CD4-positive, alpha-beta T cell treated with Interleukin-12 subunit alpha and Interleukin-12 subunit beta, for 1 hour (primary cell): Measurements from ENCODE around the gene DCC.

Source experiments
- DNase-seq: peaks from one replicate; pipeline ENCODE4 v3.0.0-alpha.2; 2020

DCC gene

GRCh38 chr18:52431683-52432082 is 91.7 kb downstream of the DCC start:
- DNase-seq = no peak

DNA sequence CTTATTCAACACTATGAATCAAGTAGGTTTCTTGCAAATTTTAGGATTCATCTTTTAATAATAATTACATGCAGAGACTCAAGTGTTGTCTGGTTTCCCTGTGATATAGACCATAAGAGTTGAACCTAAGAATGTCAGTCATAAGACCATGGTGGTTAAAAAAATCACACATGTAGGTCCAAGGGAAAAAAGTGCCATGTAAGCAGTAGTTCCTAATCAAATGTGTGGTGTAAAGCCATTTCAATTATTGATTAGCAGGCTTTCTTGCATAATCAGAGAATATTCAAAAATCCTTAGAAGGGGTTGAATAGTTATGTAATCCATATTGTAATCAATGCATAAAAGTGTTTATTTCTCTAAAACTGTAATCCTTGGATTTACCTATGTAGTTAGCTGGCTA is 93.8 kb downstream of the DCC start:
- DNase-seq = no peak

GRCh38 chr18:52435301-52435700 is 95.3 kb downstream of the DCC start:
- no peak for DNase-seq

GRCh38 chr18:52437161-52437560 is 97.2 kb downstream of the DCC start:
- DNase-seq = no peak

DNA sequence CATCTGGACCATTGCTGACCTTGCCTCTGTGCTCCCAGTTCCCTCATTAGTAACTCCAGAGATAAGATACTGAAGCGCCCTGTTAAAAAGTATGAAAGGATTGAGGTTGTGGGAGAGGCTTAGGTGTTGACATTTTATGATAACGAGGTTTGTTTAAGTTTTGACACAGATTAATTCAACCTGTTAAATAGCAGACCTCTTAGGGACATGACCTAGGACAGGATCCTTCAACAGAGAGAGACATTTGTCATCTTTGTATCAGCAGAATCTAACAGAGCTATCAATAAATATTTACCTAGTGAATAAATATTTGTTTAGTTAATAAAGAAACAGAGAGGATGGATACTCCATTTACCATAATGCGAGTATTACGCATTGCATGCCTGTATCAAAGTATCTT is 99.5 kb downstream of the DCC start:
- DNase-seq = no peak

GRCh38 chr18:52441794-52442193 is 101.8 kb downstream of the DCC start:
- DNase-seq = no peak

DNA sequence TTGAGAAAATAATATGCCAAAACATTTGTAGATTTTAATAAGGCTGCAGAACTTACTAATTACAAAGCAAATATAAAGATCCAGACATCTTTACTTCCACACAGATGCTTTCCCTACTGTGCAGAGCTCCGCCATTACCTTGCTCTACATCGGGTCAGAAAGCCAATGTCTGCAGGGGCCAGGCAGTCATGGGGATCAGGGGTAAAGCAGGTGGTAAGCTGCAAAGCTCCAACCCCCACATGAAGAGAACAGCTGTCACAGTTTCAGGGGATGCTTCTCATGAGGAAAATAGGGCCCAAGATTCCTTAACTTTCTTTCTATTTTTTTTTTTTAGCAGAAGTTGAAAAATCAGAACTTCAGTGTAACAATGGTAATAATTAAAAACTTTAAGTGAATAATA is 102.7 kb downstream of the DCC start:
- DNase-seq = no peak

DNA sequence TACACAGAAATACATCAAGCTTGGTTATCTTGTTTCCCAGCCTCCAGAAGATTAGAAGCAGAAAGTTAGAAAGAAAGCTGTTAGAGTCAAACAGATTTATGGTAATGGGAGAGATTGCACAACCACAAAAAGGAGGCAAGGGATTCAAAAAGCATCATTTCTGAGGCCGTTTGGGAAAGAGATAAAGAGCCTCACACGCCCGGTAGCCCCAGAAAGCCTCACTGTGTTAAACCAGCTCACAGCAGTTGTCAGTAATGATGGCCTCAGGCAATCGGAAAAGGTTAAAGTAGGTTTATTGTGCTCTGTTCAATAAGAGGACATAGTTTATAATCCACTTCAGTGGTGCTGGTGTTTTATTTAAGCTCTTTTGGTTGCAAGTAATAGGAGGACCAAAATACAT is 111.3 kb downstream of the DCC start:
- DNase-seq = no peak

GRCh38 chr18:52451851-52452250 is 111.9 kb downstream of the DCC start:
- no peak for DNase-seq

DNA sequence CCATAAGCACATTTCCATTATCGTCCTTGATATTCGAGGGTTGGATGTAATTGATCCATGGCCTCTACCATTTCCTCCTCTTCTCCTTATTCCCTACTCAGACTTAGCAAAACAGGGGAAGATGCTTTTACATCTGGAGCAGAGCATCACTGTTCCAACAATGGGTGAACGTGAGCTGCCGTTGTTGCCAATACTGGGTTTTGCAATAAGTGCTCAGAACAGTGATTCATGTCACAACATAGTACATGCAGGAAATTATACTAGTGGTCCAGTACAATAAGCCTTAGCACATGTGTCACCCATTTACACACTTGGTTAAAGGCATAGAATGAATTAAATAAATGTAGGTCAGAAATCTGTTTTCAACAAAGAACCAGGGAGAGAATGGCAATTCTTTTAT is 112.4 kb downstream of the DCC start:
- DNase-seq = no peak

DNA sequence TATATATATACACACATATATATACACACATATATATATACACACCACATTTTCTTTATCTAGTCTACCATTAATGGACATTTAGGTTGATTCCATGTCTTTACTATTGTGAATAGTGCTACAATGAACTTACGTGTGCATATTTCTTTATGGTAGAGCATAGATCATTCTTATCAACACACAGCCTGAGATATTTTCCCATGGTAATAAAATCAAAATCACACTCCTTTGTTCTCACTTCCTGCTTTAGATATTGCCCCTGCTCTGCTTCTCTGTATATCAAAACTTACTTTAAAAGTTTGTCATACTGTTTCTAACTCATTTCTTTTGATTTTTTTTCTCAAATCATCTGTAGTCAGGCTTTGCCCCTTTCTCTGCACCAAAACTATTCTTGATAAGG is 119.9 kb downstream of the DCC start:
- DNase-seq = no peak

- no peak for DNase-seq
These were observed 122.9 kb downstream of the DCC start for GRCh38 chr18:52462853-52463252.

- no peak for DNase-seq
These were observed 125.4 kb downstream of the DCC start for GRCh38 chr18:52465391-52465790.

GRCh38 chr18:52468496-52468895 is 128.5 kb downstream of the DCC start:
- DNase-seq = no peak

DNA sequence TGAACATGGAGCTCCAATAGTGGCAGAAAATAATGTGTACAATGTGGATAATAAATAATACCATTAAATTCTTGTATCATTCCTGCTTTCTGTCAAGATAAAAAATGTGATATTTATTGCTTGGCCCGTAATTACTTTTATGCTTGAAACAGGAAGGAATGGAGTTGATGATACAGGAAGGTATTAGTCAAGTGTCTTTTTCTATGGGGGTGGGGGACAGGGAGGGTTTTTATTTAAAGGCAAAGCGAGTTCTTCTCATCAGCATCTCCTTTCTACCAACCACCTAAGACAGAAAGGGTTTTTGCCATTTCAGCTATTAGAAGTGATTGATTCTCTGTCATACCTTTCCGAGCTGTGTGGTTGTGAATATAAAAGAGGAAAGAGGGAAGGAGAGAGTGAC is 135.3 kb downstream of the DCC start:
- no peak for DNase-seq

- no peak for DNase-seq
These were observed 141.1 kb downstream of the DCC start for GRCh38 chr18:52481116-52481515.

DNA sequence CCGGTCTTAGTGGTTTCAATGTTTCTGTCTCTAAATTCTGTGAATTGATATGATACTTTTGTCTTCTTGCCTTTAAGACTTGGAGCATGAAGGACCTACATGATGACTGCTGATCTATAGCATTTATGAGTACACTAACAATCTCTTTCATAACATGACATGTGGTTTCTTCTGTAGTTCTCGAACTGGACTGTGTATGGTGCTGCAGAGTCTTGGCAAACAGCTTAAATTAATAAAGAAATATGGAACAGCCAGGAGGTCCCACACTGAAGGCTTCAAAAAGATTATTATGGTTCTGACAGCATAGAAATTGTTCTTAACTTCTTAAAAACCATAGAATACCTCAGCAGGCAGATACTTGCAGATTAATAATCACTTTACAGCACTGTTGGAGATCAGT is 145.0 kb downstream of the DCC start:
- no peak for DNase-seq

DNA sequence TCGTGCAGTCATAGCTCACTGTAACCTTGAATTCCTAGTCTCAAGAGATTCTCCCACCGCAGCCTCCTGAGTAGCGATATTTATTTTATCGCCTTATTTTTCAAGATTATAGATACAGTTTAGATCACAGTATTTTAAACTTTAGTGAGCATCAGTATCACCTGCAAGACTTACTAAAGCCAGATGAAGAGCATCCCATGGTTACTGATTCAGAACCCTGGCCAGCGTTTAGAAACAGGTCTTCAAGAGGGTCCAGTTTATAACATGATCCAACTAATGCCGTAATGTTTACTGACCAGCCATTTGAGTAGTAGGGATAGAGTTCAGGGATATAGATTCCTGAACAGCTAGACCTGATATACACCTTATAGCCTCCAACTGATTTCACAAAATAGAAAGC is 146.1 kb downstream of the DCC start:
- DNase-seq = no peak

GRCh38 chr18:52489396-52490306 is 149.7 kb downstream of the DCC start:
- no peak for DNase-seq

GRCh38 chr18:52496426-52496825 is 156.4 kb downstream of the DCC start:
- DNase-seq = no peak

DNA sequence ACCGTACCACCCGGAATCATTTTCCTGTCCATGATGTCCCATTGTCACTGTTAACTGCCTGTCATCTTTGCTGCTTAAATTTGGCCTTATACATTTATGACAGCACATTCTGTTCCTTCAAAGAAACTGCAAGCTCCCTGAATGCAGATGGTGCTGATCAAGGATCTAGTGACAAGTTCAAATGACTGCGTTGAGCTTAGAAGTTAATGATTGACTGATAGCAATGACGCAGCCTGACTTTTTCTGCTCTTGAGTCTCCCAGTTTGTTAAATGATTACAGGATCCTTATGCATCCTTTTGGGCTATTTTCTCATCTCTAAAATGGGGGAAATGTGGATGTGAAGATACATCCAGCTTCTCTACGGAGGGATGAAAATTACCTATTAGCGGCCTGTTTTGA is 159.0 kb downstream of the DCC start:
- DNase-seq = no peak

DNA sequence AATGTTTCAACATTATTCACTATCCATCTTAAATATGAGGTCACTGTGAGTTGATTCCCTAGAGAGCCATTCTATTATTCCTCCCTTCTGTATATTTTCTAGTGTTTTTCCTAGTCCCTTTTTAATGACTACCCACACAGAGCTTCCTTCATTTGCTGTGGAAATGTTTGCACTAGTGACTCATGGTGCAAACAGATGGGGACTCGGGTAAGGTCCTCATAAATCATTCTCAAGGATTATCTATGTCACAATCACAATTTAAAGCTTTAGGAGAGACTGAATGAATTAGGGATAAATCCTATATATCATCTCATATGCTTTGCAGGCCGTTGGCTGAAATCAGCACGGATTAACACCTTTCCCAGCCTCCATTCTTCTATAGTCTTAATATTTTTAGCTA is 159.6 kb downstream of the DCC start:
- no peak for DNase-seq

DNA sequence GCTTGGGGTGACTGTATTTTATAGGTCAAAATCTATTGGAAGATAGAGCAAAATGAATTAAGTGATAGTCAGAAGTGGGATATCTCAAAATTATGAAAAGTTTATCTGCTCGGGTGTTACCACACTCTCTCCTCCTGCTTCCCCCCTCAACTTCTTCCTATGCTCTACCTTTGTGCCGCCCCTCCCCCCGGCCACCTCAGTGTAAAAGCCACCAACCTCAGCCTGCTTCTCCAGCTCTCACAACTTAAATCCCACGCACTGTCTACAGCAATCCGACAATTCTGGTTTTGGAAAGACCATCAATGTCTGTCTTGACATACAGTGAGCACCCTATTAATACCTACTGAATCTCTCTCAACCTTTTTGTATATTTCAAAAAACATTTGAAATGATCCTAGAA is 164.6 kb downstream of the DCC start:
- DNase-seq = no peak

DNA sequence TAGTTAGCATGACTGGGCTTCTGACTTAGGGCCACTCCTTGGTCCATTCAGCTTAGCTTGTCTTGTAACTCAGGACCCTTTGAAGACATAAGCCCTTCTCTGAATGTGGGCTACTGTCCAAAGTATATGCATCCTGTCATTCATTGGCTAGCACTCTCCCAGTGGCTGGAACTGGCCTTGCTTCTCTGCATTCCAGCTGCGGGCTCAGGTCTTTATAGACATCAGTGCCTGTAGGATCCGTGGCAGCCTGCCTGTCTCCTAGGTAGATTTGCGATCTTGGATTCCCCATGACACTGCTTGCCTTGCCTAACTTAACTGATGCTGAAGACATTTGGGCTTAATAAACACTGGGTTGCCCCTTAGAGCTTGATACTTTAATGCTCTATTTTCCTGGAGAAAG is 170.1 kb downstream of the DCC start:
- no peak for DNase-seq

- no peak for DNase-seq
These were observed 178.1 kb downstream of the DCC start for GRCh38 chr18:52518086-52518485.
